Gastroesophageal sphincter (tissue), 3 donors: Measurements from ENCODE around the gene CHST3.

Experiments used
- POLR2A ChIP-seq, 2 donors: fragments of 450-650 bp; IDR thresholded peaks; one replicate each; pipeline ENCODE4 v1.6.1; 2017; ENCODE audit warnings: antibody characterized with exemption in 2 of 2, mild to moderate bottlenecking in 2 of 2, moderate library complexity in 1 of 2
- POLR2AphosphoS5 ChIP-seq: sonication (generic); formaldehyde crosslinking; IDR thresholded peaks from one replicate; pipeline ENCODE4 v1.6.1; 2017; ENCODE audit warnings: antibody characterized with exemption
- TF ChIP-seq, protein P1 (sequence below), 4 experiments: fragments of 200-600 bp in 2 of 4; fragments of 450-650 bp in 2 of 4; sonication (generic) in 1 of 4; IDR thresholded peaks; one replicate each; pipeline ENCODE4 v1.5.1; 2017 to 2019; ENCODE audit warnings: antibody characterized with exemption in 4 of 4, mild to moderate bottlenecking in 2 of 4, moderate library complexity in 2 of 4

DNA sequence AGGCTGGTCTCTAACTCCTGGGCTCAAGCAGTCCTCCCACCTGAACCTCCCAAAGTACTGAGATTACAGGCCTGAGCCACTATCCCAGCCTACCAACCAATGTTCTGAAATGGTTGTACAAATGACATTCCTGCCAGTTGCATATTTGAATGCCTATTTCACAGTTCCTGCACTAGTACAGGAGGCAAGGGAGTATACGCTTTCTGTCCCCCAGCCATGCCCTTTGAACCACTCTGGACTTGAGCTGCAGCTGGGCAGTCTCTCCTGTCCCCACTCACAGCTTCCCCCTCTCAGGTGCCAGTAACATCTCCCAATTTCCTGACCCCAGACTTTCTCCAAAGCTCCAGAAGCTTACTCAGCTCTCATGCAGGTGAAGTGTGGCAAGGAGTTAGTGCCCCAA lies 65.2 kb downstream of the CHST3 start:
- TF ChIP-seq, protein P1, sequence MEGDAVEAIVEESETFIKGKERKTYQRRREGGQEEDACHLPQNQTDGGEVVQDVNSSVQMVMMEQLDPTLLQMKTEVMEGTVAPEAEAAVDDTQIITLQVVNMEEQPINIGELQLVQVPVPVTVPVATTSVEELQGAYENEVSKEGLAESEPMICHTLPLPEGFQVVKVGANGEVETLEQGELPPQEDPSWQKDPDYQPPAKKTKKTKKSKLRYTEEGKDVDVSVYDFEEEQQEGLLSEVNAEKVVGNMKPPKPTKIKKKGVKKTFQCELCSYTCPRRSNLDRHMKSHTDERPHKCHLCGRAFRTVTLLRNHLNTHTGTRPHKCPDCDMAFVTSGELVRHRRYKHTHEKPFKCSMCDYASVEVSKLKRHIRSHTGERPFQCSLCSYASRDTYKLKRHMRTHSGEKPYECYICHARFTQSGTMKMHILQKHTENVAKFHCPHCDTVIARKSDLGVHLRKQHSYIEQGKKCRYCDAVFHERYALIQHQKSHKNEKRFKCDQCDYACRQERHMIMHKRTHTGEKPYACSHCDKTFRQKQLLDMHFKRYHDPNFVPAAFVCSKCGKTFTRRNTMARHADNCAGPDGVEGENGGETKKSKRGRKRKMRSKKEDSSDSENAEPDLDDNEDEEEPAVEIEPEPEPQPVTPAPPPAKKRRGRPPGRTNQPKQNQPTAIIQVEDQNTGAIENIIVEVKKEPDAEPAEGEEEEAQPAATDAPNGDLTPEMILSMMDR (IDR thresholded peaks at IDR 0.05) = no peak
- TF ChIP-seq POLR2AphosphoS5 (no peak), POLR2A (IDR thresholded peaks at IDR 0.05) (no peak)
